Epithelial cell of proximal tubule (primary cell): ENCODE data around the gene RHBDL1. TPM values are rescaled to one million over a fixed set of nuclear protein-coding genes. Genes with fewer than 3 reads are reported as not detected.
"Not testable (repeated sequence)": the region's sequence is repeated elsewhere in the genome, so short reads cannot be mapped to it uniquely, and the experiment has no call there.

Source experiments
- DNase-seq: peaks from one replicate; pipeline ENCODE4 v3.0.0-alpha.2; 2011; ENCODE audit warnings: low read depth
- H3K4me3 ChIP-seq: 2 replicates; pipeline ENCODE4 v1.5.1; 2011; ENCODE audit warnings: low read depth, mild to moderate bottlenecking, low read length
- total RNA-seq: library from RNA; depleted of rRNA; stranded (reverse); fragments of >200 nt; gene quantifications from 2 replicates; pipeline ENCODE4 v1.2.3, GENCODE V29; 2015
- TF ChIP-seq, protein P1 (sequence below): conservative IDR thresholded peaks from 2 replicates; pipeline ENCODE4 v1.5.1; 2012; ENCODE audit warnings: low read depth, mild to moderate bottlenecking, low read length

The RHBDL1 gene
- total RNA-seq, 1 donor from 2014 or later, result 1.2 TPM

- TF ChIP-seq, protein P1, sequence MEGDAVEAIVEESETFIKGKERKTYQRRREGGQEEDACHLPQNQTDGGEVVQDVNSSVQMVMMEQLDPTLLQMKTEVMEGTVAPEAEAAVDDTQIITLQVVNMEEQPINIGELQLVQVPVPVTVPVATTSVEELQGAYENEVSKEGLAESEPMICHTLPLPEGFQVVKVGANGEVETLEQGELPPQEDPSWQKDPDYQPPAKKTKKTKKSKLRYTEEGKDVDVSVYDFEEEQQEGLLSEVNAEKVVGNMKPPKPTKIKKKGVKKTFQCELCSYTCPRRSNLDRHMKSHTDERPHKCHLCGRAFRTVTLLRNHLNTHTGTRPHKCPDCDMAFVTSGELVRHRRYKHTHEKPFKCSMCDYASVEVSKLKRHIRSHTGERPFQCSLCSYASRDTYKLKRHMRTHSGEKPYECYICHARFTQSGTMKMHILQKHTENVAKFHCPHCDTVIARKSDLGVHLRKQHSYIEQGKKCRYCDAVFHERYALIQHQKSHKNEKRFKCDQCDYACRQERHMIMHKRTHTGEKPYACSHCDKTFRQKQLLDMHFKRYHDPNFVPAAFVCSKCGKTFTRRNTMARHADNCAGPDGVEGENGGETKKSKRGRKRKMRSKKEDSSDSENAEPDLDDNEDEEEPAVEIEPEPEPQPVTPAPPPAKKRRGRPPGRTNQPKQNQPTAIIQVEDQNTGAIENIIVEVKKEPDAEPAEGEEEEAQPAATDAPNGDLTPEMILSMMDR, result no peak
- no peak for DNase-seq
- no peak overlapping the region for H3K4me3 ChIP-seq
Measured at GRCh38 chr16:709566-710499, 34.4 kb downstream of the RHBDL1 start.

GRCh38 chr16:710500-711075, 35.1 kb downstream of the RHBDL1 start:
- no peak overlapping the region for H3K4me3 ChIP-seq
- TF ChIP-seq, protein P1, result no peak
- no peak for DNase-seq

DNA sequence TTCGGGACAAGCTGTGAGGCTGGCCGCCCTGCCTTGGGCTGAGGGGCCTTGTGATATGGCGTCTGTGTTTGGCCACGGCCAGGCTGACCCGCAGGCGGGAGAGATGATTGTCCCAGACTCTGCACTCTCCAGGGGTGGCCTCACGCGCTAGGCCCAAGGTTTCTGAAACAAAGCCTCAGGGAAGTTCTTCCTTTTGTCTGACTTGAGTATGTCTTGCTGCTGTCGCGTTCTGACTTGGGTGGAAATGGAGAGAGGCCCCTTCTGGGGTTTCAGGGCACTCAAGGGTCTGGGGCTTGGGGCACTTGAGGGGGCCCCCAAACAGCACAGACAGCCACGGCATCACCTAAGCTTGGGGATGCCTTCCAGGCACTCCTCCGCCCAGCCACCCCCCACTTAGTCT, 35.6 kb downstream of the RHBDL1 start:
- TF ChIP-seq, protein P1, result no peak
- no peak overlapping the region for H3K4me3 ChIP-seq
- no peak for DNase-seq

DNA sequence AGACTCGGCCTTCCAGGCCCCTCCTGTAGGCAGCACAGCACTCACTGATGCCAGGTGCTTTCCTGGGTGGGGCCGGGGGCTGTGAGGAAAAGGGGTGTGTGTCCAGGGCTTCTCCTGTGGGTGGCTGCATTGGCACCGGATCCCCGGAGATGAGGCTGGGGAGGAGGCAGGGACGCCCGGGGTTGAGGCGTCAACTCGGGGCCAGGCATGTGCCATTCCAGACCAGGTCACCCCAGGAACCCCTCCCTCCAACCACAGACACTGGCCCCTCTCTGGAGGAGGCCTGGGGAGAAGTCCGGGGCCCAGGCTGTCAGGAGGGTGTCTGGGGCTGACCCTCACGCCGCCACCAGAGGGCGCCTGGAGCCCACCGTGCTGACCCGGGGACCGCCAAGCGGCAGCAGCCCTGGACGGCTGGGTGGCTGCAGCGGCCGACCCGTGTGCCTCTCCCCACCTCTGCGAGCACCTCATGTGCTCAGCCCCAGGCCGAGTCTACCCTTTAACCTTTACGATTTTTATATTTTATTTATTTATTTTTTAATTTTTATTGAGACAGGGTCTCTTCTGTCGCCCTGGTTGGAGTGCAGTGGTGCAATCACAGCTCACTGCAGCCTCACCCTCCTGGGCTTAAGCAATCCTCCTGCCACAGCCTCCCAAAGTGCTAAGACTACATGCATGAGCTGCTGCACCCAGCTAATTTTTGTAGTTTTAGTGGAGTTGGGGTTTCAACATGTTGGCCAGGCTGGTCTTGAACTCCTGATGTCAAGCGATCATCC, 36.3 kb downstream of the RHBDL1 start:
- TF ChIP-seq, protein P1, result peak; percentile 78
- H3K4me3 ChIP-seq, result no peak overlapping the region
- DNase-seq, result no peak

DNA sequence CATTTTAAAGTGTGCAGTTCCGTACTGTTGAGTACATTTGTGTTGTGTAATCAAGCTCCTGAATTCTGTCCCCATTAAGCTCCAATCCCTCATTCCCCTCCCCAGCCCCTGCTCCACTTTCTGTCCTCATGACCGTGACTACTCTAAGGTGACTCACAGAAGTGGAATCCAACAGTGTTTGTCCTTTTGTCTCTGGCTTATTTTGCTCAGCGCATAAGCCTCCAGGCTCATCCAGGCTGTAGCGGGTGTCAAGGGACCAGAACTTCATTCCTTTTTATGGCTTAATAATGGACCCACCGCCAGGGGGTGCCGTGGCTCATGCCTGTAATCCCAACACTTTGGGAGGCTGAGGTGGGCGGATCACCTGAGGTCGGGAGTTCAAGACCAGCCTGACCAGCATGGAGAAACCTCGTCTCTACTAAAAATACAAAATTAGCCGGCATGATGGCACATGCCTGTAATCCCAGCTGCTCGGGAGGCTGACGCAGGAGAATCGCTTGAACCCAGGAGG, 37.3 kb downstream of the RHBDL1 start:
- H3K4me3 ChIP-seq, result not testable (repeated sequence)
- peak; percentile 98 for DNase-seq
- TF ChIP-seq, protein P1, result peak; percentile 57

DNA sequence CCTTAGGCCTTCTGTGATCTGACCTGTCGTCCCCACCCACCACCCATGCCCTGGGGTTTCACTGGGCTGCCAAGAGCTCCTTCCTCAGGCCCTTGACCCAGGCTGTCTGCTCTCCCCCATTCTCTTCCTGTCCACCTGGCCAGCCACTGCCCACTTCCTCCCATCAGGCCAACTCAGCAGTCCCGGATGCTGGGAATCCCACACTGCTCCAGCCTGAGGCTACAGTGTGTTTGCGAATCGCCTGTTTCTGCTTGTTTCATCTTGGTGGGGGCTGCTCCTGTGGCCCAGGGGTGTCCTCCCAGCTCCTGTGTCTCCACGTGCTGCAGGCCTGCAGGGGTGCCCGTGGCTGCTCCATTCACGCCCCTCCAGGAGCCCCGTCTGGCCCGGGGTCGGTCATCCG, 38.6 kb downstream of the RHBDL1 start:
- DNase-seq, result no peak
- TF ChIP-seq, protein P1, result no peak
- peak overlapping the region; percentile 50 for H3K4me3 ChIP-seq
